Hepatocyte (in vitro differentiated cells): ENCODE data around the gene CHFR. TPM values are rescaled to one million over a fixed set of nuclear protein-coding genes. Genes with fewer than 3 reads are reported as not detected.

ENCODE experiments used
- DNase-seq: peaks from one replicate; pipeline ENCODE4 v3.0.0-alpha.2; 2016; ENCODE audit warnings: low spot score
- H2AFZ ChIP-seq: fragments of 200-600 bp; sonication (generic); 2 replicates; pipeline ENCODE4 v1.6.0; 2016; ENCODE audit warnings: antibody characterized with exemption, mild to moderate bottlenecking
- H3K27ac ChIP-seq: fragments of 200-600 bp; sonication (generic); 2 replicates; pipeline ENCODE4 v1.5.1; 2016; ENCODE audit warnings: mild to moderate bottlenecking
- H3K27me3 ChIP-seq: fragments of 200-600 bp; sonication (generic); 2 replicates; pipeline ENCODE4 v1.6.1; 2016
- H3K36me3 ChIP-seq: fragments of 200-600 bp; sonication (generic); replicated peaks from 2 replicates; pipeline ENCODE4 v1.5.1; 2016; ENCODE audit warnings: low read depth; ENCODE audit not compliant: insufficient read depth
- H3K4me1 ChIP-seq: fragments of 200-600 bp; sonication (generic); 2 replicates; pipeline ENCODE4 v1.5.1; 2016; ENCODE audit warnings: mild to moderate bottlenecking, moderate library complexity; ENCODE audit not compliant: insufficient read depth
- H3K4me2 ChIP-seq: fragments of 200-600 bp; sonication (generic); 2 replicates; pipeline ENCODE4 v1.6.0; 2016
- H3K4me3 ChIP-seq: fragments of 200-600 bp; sonication (generic); 2 replicates; pipeline ENCODE4 v1.5.1; 2016; ENCODE audit warnings: mild to moderate bottlenecking
- H3K79me2 ChIP-seq: fragments of 200-600 bp; sonication (generic); 2 replicates; pipeline ENCODE4 v1.6.0; 2017; ENCODE audit warnings: mild to moderate bottlenecking
- H3K9me2 ChIP-seq: fragments of 200-600 bp; sonication (generic); replicated peaks from 2 replicates; pipeline ENCODE4 v1.6.0; 2017; ENCODE audit warnings: mild to moderate bottlenecking; ENCODE audit not compliant: insufficient read depth
- H3K9me3 ChIP-seq: fragments of 200-600 bp; sonication (generic); 2 replicates; pipeline ENCODE4 v1.5.1; 2016; ENCODE audit warnings: low read depth, mild to moderate bottlenecking
- H4K20me1 ChIP-seq: fragments of 200-600 bp; sonication (generic); 2 replicates; pipeline ENCODE4 v1.6.0; 2016; ENCODE audit warnings: mild to moderate bottlenecking; ENCODE audit not compliant: insufficient read depth, poor library complexity, severe bottlenecking
- CTCF ChIP-seq: fragments of 200-600 bp; sonication (generic); IDR thresholded peaks from 2 replicates; pipeline ENCODE4 v1.5.1; 2016; ENCODE audit warnings: antibody characterized with exemption, mild to moderate bottlenecking; ENCODE audit not compliant: poor library complexity
- EZH2 ChIP-seq: fragments of 200-600 bp; sonication (generic); IDR thresholded peaks from 2 replicates; pipeline ENCODE4 v1.6.1; 2016; ENCODE audit warnings: antibody characterized with exemption, mild to moderate bottlenecking, borderline replicate concordance
- EZH2phosphoT487 ChIP-seq: fragments of 200-600 bp; sonication (generic); IDR thresholded peaks from one replicate; pipeline ENCODE4 v1.6.1; 2018; ENCODE audit warnings: antibody characterized with exemption, mild to moderate bottlenecking, low read depth, moderate library complexity; ENCODE audit not compliant: unreplicated experiment, severe bottlenecking
- WGBS: methylation state at CpG from one replicate; pipeline ENCODE4 v1.1.6; 2016; ENCODE audit warnings: low lambda C conversion rate; ENCODE audit errors: missing lambda C conversion rate; 5-methylcytosine and 5-hydroxymethylcytosine counted together
- polyA plus RNA-seq: library from polyadenylated mRNA; unstranded; fragments of >200 nt; fragmentation: Nextera tagmentation; extraction: Ambion mirVana; gene quantifications from 2 replicates; pipeline ENCODE4 v1.2.1, GENCODE V29; 2016
- total RNA-seq: library from RNA; depleted of rRNA; stranded (reverse); fragments of >200 nt; gene quantifications from 2 replicates; pipeline ENCODE4 v1.2.3, GENCODE V29; 2014

The CHFR gene
- total and polyA plus RNA-seq, 2 experiments from 2014 or later: 33.4 to 36.8 TPM

GRCh38 chr12:132922676-132923075, 35.3 kb upstream of the CHFR start:
- WGBS: 97% methylated on average over 4 of the region's 4 CpGs
- H3K27me3 ChIP-seq: no peaks in the 10 kb centered on the region
- no peaks in the 10 kb centered on the region for H3K79me2 ChIP-seq
- H3K9me2 ChIP-seq: no peaks in the 10 kb centered on the region
- H3K4me1 ChIP-seq: no peaks in the 10 kb centered on the region
- no peaks in the 10 kb centered on the region for H4K20me1 ChIP-seq
- H3K4me3 ChIP-seq: no peak overlapping the region
- TF ChIP-seq EZH2phosphoT487: no peak
- H2AFZ ChIP-seq: no peak overlapping the region
- H3K9me3 ChIP-seq: peaks cover 60% of the 10 kb centered on the region
- no peak overlapping the region for H3K27ac ChIP-seq
- H3K36me3 ChIP-seq: peaks cover 19% of the 10 kb centered on the region
- H3K4me2 ChIP-seq: no peak overlapping the region
- DNase-seq: no peak

- 94% methylated on average over 9 of the region's 9 CpGs for WGBS
- no peak overlapping the region for H3K27ac ChIP-seq
Measured at GRCh38 chr12:132921685-132922084, 34.3 kb upstream of the CHFR start.

GRCh38 chr12:132918680-132919079, 31.3 kb upstream of the CHFR start:
- no peak overlapping the region for H3K4me3 ChIP-seq
- H3K9me3 ChIP-seq: peaks cover 39% of the 10 kb centered on the region
- H3K9me2 ChIP-seq: no peaks in the 10 kb centered on the region
- H3K4me2 ChIP-seq: no peak overlapping the region
- no peak overlapping the region for H3K27ac ChIP-seq
- H3K27me3 ChIP-seq: no peaks in the 10 kb centered on the region
- no peaks in the 10 kb centered on the region for H4K20me1 ChIP-seq
- TF ChIP-seq EZH2: no peak
- no peak for TF ChIP-seq EZH2phosphoT487
- no peak for TF ChIP-seq CTCF
- no peaks in the 10 kb centered on the region for H3K79me2 ChIP-seq
- no peak overlapping the region for H2AFZ ChIP-seq
- no peak for DNase-seq
- 99% methylated on average over 6 of the region's 6 CpGs for WGBS
- H3K36me3 ChIP-seq: no peaks in the 10 kb centered on the region
- H3K4me1 ChIP-seq: no peaks in the 10 kb centered on the region

More at GRCh38 chr12:132921685-132922084, 34.3 kb upstream of the CHFR start:
- H3K27me3 ChIP-seq: no peaks in the 10 kb centered on the region
- no peaks in the 10 kb centered on the region for H3K9me2 ChIP-seq
- H2AFZ ChIP-seq: no peak overlapping the region
- H4K20me1 ChIP-seq: no peaks in the 10 kb centered on the region
- no peak overlapping the region for H3K4me2 ChIP-seq
- peaks cover 55% of the 10 kb centered on the region for H3K9me3 ChIP-seq
- no peaks in the 10 kb centered on the region for H3K4me1 ChIP-seq
- no peaks in the 10 kb centered on the region for H3K79me2 ChIP-seq
- no peak overlapping the region for H3K4me3 ChIP-seq
- DNase-seq: no peak
- TF ChIP-seq CTCF (no peak), EZH2 (no peak), EZH2phosphoT487 (no peak)
- peaks cover 16% of the 10 kb centered on the region for H3K36me3 ChIP-seq

- Histone ChIP-seq H2AFZ (peak overlapping the region; percentile 63), H3K27me3 (no peaks in the 10 kb centered on the region), H3K27ac (peak overlapping the region; percentile 66), H3K9me3 (no peaks in the 10 kb centered on the region), H3K4me2 (peak overlapping the region; percentile 83), H3K4me1 (no peaks in the 10 kb centered on the region), H3K9me2 (no peaks in the 10 kb centered on the region), H3K4me3 (peak overlapping the region; percentile 73), H3K79me2 (no peaks in the 10 kb centered on the region), H3K36me3 (no peaks in the 10 kb centered on the region), H4K20me1 (no peaks in the 10 kb centered on the region)
- no peak for TF ChIP-seq CTCF
- TF ChIP-seq EZH2: no peak
- no peak for TF ChIP-seq EZH2phosphoT487
- 3% methylated on average over 22 of the region's 22 CpGs for WGBS
- DNase-seq: no peak
Measured at GRCh38 chr12:132909030-132909368, 21.6 kb upstream of the CHFR start.
